HG02623 (cell line): ENCODE data around the gene RAP1GAP2.

Experiments used
- ATAC-seq: cut with Tn5 transposase; IDR thresholded peaks from one replicate; pipeline ENCODE4 v1.9.1; 2021; ENCODE audit warnings: moderate library complexity; ENCODE audit not compliant: unreplicated experiment

RAP1GAP2 gene

GRCh38 chr17:2906901-2907300 is 110.7 kb downstream of the RAP1GAP2 start:
- no peak for ATAC-seq

- no peak for ATAC-seq
Measured at GRCh38 chr17:2909175-2909845, 113.1 kb downstream of the RAP1GAP2 start.

- no peak for ATAC-seq
Measured at GRCh38 chr17:2909846-2910234, 113.6 kb downstream of the RAP1GAP2 start.

- no peak for ATAC-seq
Measured at GRCh38 chr17:2911035-2911754, 115.0 kb downstream of the RAP1GAP2 start.

GRCh38 chr17:2911755-2912111 is 115.5 kb downstream of the RAP1GAP2 start:
- ATAC-seq = no peak

GRCh38 chr17:2912754-2913153 is 116.5 kb downstream of the RAP1GAP2 start:
- no peak for ATAC-seq

GRCh38 chr17:2916461-2916860 is 120.2 kb downstream of the RAP1GAP2 start:
- ATAC-seq = no peak

- no peak for ATAC-seq
Measured at GRCh38 chr17:2921443-2921842, 125.2 kb downstream of the RAP1GAP2 start.

GRCh38 chr17:2924211-2924610 is 128.0 kb downstream of the RAP1GAP2 start:
- ATAC-seq = no peak

GRCh38 chr17:2925011-2925410 is 128.8 kb downstream of the RAP1GAP2 start:
- no peak for ATAC-seq

GRCh38 chr17:2926019-2926650 is 129.9 kb downstream of the RAP1GAP2 start:
- no peak for ATAC-seq

GRCh38 chr17:2928294-2928890 is 132.2 kb downstream of the RAP1GAP2 start:
- ATAC-seq = no peak

GRCh38 chr17:2929881-2930533 is 133.8 kb downstream of the RAP1GAP2 start:
- ATAC-seq = no peak

GRCh38 chr17:2931876-2932275 is 135.6 kb downstream of the RAP1GAP2 start:
- ATAC-seq = no peak

- ATAC-seq = no peak
Measured at GRCh38 chr17:2932946-2933345, 136.7 kb downstream of the RAP1GAP2 start.

GRCh38 chr17:2933606-2934005 is 137.4 kb downstream of the RAP1GAP2 start:
- no peak for ATAC-seq

- no peak for ATAC-seq
Measured at GRCh38 chr17:2935632-2936031, 139.4 kb downstream of the RAP1GAP2 start.

GRCh38 chr17:2936351-2936750 is 140.1 kb downstream of the RAP1GAP2 start:
- ATAC-seq = no peak

GRCh38 chr17:2936771-2937321 is 140.6 kb downstream of the RAP1GAP2 start:
- no peak for ATAC-seq

GRCh38 chr17:2937331-2938003 is 141.2 kb downstream of the RAP1GAP2 start:
- no peak for ATAC-seq
